HG02763 (cell line): ENCODE measurements around the gene ASIC3.
A peak's percentile ranks its signal among the peaks of the same experiment; 100 is the strongest.

Experiments used
- ATAC-seq: cut with Tn5 transposase; IDR thresholded peaks from one replicate; pipeline ENCODE4 v1.9.1; 2021; ENCODE audit warnings: mild to moderate bottlenecking, moderate library complexity; ENCODE audit not compliant: unreplicated experiment

Gene ASIC3

DNA sequence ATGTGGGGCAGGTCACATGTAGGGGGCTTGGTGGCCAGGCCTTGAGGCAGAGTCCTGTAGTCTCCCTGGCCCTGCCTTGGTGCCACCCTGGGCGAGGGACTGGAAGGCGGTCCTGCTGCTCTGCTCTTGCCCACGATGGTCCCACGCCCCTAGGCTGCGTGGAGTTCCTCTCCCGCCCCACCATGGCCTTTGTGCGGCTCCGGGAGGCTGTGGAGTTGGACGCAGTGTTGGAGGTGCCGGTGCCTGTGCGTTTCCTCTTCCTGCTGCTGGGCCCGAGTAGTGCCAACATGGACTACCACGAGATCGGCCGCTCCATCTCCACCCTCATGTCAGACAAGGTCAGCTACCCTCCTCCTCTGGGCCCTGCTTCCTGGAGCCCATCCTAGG is 22.2 kb downstream of the ASIC3 start:
- no peak for ATAC-seq

DNA sequence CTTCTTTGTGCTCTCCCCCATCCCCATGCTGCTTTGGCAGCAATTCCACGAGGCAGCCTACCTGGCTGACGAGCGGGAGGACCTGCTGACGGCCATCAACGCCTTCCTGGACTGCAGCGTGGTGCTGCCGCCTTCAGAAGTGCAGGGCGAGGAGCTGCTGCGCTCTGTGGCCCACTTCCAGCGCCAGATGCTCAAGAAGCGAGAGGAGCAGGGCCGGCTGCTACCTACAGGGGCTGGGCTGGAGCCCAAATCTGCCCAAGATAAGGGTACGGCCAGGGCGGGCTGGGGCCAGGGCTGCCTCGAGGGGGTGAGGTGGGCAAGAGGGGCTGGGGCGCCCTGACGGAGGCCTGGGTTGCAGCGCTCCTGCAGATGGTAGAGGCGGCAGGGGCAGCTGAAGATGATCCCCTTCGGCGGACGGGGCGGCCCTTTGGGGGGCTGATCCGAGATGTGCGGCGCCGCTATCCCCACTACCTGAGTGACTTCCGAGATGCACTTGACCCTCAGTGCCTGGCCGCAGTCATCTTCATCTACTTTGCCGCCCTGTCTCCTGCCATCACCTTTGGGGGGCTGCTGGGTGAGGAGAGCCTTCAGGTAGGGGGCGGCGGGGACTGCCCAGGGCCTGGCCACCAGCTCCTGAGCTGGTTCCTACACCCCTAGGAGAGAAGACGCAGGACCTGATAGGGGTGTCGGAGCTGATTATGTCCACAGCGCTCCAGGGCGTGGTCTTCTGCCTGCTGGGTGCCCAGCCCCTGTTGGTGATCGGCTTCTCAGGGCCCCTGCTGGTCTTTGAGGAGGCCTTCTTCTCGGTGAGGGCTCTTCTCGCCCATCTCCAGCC is 22.9 kb downstream of the ASIC3 start:
- no peak for ATAC-seq

DNA sequence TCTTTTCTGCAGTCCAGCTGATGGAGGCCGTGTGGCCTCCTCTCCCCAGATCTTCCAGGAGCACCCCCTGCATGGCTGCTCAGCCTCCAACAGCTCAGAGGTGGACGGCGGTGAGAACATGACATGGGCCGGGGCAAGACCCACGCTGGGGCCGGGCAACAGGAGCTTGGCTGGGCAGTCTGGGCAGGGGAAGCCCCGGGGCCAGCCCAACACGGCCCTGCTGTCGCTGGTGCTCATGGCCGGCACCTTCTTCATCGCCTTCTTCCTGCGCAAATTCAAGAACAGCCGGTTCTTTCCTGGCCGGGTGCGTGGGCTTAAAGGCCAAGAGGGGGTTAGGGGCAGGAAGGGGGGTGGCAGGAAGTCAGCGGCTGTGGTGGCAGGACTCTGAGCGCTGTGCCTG is 25.7 kb downstream of the ASIC3 start:
- no peak for ATAC-seq

DNA sequence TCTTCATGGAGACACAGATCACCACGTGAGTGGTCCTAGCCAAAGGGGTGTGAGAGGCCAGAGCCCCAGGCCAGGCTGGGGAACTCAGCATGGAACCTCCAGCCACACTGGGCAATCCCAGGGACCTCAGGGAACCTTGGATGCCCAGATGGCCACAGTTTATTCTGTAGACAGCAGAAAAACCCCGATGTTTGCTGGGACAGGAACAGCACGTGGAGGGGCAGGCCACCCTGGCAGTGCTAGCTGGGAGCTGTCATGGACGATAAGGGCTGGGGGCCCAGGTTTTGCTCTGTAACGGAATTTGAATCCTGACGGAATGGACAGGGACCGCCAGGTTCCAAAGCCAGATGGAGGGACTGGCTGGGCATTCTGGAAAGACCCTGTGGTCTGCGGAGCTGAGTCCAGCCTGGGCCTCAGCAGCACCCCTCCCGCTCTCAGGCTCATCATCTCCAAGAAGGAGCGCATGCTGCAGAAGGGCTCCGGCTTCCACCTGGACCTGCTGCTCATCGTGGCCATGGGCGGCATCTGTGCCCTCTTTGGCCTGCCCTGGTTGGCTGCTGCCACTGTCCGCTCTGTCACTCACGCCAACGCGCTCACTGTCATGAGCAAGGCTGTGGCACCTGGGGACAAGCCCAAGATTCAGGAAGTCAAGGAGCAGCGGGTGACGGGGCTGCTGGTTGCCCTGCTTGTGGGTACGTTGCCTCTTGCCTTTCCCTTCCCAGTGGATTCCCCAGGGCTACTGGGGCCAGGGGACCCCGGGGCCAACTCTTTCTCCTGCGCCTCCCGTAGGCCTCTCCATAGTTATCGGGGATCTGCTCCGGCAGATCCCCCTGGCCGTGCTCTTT is 26.7 kb downstream of the ASIC3 start:
- no peak for ATAC-seq

DNA sequence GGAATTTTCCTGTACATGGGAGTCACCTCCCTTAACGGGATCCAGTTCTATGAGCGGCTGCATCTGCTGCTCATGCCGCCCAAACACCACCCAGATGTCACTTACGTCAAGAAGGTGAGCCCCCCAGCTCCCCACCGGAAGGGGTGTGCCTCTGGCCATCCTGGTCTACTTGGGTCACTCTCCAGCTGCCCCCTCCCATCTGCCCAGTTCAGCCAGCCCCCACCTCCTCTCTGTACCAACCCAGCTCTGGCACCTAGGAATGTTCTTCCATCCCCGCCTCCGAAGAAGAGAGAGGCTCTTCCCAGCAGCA is 27.3 kb downstream of the ASIC3 start:
- ATAC-seq, result no peak

DNA sequence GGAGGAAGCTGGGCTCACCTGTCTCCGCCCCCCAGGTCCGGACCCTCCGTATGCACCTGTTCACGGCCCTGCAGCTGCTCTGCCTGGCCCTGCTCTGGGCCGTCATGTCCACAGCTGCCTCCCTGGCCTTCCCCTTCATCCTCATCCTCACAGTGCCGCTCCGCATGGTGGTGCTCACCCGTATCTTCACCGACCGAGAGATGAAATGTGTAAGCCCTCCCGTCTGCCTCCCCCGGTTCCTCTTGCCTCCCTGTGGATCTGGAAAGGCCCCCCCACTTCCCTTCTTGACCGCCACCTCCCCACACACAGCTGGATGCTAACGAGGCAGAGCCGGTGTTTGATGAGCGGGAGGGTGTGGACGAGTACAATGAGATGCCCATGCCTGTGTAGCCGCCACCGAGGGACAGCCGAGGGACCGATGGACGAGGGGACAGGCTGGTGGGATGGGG is 27.7 kb downstream of the ASIC3 start:
- ATAC-seq, result no peak

DNA sequence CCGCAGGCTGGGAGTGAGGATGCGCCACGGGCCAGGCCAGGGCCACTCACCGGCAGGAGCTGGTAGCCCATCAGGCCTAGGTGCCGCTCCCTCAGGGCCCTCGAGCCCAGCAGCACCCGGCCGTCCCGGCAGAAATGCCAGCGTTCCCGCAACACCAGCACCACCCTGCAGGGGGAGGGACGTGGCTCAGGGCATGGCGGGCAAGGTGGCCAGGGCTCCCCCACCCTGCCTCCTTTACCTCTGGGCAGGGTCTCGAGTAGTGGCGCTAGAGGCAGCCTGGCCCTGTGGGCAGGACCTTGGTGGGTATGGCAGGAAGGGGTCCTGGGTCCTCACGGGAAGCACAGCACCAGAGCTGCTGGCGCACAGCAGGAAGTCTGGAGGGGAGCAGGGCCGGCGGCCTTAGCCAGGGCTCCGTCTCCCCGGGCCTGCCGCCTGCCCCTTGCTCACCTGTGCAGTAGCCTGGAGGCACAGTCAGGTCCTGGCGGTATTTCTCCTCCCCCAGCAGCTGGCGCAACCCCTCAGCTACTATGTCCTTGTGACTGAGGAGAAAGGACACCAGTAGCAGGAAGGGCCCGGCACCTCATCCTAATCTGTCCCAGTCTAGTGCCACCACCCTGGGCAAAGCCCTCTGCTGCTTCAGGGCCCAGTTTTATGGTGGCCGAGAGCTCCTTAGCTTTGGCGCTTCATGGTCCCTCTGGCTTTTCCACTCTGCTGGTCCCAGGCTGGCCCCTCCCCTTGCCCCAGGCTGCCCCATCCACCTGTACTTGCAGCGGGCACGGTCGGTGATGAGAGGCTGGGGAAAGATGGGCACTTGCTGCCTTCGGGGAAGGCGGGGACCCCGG is 28.8 kb downstream of the ASIC3 start:
- no peak for ATAC-seq

DNA sequence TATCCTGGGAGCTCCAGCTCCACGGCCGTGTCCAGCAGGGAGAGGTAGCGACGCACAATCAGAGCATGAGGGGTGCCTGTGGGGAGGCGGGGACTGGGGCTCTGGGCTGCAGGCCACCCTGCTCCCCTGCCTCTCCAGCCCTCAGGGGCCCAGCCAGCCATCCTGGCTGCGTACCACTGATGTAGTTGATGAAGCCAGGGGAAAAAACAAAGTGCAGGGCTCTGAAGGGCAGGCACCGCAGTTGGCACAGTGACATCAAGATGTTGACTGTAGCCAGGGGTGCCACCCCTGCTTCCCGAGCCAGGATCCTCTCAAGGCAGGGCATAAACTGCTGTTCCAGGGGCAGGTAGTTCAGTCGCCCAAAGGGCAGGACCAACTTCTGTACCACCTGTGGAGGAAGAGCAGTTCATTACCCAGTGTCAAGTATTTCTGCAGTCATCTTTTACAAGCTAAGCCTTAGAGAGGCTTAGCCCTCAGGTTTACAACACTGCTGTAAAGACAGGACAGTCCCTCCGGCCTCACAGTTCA is 29.4 kb downstream of the ASIC3 start:
- ATAC-seq, result no peak

DNA sequence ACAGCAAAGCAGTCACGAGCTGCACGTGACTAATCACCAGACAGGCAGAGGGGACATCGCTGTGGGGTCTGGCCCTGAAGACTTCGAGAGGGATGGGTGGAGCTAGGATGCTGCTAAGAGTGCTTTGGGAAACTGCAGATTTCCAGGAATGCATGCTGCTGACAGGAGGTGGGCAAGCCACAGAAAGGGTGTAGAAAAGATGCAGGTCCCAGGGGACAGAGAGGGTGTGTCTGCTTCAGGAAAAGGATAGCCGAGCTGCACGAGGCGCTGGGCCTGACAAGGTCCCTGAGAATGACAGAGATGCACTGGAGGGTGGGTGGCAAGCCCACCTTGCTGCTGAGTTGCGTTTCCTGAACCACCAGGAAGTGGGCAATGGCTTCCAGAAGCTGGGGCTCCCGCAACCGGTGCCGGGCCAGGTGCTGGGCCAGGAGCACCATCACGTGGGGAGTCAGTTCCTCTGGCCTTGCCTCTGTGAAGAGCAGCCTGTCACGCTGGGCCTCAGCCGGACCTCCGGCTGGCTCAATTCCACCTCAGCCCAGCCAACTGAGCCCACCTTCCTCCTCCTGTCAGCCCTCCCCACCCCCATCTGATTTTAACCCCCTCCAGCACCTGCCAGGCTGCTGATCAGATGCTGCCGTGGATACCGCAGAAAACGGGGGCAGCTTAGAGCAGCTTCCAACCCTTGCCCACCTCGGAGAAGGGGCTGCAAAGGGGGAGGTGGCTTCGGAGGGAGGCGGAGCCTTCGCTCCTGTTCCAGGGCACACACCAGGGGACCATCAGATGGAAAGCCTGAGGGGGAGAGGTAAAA is 30.1 kb downstream of the ASIC3 start:
- ATAC-seq, result no peak

DNA sequence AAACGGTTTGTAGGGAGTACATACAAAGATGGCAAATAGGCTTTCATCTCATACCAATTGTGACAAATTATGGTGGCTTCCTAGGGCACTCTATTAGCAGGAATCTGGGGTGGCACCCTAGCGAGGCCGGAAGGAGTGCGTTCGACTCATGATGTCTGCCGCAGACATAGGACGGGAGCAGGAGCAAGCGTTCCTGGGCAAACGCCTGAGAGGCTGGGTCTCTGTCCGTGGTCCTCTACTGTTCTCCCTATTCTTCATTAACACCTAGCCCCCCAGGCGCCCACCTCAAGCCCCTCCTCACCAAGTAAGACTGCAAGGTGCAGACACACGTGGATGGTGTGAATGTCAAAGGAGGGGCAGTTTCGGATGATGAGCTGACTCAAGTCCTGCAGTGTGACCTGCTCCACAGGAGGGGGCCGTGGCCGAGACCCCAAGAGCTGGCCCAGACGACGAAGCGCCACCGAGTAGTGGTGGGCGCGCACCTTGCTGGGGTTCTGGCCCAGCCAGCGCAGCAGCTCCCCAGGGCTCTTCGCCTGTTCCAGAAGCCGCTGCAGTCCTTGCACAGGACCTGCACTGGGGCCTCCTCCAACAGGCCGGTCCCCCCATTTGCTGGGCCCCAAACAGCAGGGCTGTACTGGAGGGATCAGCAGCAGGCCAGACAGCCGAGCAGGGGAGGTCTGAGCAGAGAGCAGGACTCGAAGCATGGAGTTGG is 31.0 kb downstream of the ASIC3 start:
- no peak for ATAC-seq

DNA sequence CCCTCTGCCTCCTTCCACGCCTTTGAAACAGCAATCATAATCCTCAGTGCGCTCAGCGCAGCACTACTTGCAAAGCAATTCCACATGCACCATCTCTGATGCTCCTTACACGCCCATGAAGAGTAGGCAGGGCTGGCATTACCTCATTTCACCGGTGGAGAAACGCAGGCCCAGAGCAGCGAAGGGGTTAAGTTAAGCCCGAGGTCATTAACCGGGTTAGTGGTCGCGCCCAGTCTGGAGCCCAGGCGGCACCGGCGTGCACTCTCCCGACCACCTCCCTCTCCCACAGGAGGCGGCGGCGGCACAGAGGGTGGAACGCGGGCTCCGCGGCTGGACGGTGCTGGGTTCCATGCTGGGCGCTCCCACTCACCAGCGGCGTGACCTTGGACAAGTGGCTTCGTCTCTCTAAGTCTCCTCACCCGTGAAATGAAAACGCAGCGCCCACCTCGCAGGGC is 31.8 kb downstream of the ASIC3 start:
- peak; percentile 1 for ATAC-seq

DNA sequence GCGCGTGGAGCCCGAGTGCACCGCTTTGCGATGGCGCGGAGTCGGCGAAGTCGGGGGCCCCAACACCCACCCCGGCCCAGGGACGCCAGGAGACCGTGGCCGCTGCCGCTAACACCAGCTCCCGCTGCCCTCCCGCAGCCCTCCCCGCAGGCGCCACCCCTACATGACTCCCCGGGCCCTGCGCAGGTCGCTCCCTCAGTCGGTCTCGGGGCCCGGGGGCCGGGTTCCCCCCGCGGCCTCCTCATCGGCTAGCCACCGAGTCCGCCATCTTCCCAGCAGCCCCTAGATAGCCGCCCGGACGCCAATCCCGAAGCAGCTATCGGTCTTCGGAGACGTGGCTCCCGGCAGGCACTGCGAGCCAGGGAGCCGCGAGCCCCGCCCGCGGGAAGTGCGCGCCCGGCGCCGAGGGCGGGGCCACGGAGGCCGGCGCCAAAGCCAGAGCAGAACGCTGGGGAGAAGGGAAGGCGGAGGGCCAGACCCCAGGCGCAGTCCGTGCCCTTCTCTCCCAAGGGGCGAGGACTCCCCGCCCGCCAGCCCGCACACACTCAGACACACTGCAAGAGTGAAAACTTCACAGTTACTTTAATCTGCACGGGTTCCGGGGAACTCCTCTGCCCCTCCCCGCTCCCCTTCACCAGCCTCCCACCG is 32.3 kb downstream of the ASIC3 start, which contains the start of gene FASTK:
FASTK (minus strand) TSS at position 288 of the 648 bp plus-strand sequence; CDS start at position 245, 43 bp downstream.
- ATAC-seq, result peak; percentile 72

DNA sequence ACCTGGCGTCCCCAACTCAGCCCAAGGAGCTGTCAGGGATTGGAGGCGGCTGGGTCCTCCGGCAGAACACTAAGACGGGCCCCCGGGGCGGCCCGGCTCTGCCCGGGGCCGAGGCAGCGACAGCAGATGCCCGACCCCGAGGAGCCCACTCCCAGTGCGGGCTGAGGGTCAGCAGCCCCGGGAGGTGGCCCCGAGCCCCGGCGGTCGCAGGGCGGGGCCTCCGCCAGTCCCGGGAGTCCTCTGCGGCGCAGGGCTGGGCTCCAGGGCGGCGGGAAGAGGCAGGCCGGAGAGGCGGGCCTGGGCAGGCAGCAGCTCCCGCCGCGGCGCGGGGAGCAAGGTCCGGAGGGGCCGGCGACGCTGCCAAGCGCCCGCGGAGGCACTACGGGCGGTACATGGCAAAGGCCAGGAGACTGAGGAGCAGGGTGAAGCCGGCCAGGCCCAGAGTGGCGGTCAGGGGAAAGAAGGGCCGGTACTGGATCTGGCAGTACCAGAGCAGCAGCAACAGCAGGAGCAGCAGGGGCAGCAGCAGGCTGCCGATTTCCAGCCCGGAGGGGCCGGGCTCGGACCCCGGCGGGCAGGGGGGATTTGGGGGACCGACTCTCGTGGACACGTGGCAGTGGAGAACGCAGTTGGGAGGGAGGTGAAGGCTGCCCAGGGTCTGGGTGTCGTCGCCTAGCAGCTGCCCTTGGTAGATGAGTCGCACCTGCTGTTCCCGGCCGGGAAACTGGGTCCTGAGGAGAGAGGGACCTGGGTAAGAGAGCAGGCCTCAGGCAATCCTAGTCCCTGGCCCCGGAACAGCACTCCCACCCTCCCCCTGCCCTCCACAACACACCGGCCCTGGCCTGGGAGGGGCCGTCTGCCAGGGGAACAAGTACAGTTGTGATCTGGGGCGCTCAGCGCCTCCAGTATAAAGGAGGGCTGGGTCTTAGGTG is 33.1 kb downstream of the ASIC3 start:
- no peak for ATAC-seq

DNA sequence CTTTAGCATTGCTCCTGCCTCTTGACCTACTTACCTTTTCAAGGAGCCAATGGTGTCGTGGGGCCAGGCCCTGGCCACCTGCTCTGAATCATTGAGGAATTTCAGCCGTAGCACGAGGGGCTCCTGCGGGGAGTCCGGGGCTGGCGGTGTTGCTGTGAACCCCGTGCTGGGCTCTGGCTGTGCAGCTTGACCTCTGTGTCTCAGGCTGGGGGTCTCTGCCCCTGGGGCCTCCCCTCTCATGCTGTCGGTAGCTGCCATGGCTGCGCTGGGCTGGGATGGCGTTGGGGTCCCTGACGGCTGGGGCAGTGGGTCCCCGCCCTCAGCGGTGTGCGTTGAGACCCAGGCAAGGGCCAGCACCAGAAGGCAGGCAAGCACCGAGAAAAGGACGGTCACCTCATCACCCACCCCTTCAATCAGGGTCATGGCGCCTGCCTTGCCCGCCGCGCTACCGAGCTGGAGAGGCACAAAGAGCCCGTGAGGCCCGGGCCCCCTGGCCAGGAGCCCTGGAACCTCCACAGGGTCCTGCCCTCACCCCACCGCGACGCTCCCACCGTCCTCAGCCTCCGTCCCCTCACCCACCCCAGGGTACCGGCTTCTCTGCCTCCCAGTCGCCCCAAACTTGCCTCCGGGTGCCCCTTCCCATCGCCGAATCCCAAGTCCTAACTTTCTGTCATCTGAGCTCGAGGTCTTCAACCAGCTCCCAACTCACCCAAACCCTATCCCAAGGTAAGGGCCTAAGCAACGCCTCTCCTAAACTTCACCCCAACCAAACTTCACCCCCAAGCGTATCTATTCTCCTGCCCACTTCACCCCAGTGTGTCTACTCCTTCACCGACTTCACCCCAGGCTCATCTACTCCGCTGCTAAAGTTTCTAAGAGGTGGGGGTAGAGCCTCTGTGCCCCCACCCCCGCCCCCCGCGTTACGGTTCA is 34.1 kb downstream of the ASIC3 start:
- no peak for ATAC-seq

DNA sequence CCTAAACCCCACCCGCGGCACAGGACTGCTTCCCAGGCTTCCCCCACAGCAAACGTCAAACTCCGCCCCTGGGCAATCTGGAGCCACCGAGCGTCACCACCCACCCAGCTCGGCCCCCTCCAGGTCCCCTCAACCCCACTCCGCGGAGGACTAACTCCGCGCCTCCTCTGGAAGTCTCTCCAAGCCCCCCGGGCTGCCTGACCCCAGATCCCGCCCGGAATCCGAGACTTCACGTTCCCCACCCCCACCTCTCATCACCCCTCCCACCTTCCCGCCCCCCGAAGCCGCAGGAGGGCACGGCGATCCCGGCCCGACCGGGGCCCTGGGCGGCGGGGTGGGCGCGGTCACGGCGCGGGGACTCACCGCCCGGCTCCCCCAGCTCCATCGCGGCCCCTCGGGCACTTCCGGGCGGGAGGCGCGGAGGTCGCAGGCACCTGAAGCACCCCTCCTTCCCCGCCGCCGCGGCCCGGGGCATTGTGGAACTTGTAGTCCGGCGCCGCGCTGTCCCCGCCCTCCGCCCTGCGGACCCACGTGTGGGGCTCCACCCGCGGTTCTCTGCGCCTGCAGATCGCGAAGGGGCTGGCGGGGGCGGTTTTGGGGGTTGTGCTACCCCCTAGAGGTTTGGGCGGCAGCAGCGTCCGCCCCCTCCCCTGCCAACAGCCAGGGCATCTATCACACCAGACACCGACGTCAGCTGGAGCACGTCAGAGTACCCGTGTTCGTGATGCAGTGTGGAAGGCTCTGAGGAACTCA is 34.9 kb downstream of the ASIC3 start, which contains the start of gene TMUB1:
TMUB1 (minus strand) TSS at position 423 of the 753 bp plus-strand sequence. CDS start 930 bp downstream, outside the sequence.
- ATAC-seq, result peak; percentile 51

DNA sequence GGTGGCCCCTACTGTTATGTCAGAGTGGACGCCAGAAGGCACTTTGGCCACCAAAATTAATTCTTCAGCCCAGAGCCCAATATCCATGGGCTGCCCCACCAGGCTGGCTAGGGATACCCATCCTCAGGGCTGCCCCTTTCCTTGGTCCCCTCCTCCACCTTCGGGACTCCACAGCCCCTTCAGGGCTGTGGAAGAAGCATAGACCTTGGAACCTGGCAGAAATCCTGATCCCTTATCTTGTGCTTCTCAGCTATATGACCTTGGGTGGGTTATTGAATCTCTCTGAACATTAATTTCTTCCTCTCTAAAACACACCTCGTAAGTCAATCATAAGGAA is 35.5 kb downstream of the ASIC3 start:
- no peak for ATAC-seq
